HG03095 (cell line): ENCODE measurements around the gene LGR6.

ENCODE experiments used
- ATAC-seq: cut with Tn5 transposase; IDR thresholded peaks from one replicate; pipeline ENCODE4 v1.9.1; 2021; ENCODE audit warnings: moderate library complexity; ENCODE audit not compliant: unreplicated experiment

LGR6 gene

DNA sequence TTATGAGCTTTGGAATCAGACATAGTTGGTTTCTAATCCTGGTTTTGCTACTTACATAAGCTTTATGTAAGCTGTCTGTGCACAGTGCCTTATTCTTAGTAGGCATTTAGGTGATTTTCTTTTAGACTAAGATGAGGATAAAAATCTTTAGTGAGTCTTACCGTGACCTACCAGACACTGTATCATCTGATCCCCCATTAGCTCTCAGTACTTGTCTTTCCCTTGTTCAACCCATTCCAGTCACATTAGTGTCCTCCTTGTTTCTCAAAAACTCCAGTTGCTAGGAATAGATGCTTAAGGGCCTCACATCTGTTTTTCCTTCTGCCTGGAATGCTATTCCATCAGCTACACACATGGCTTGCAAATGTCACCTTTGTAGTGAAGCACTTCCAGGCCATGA, 173.7 kb downstream of the LGR6 start:
- no peak for ATAC-seq
